Upper lobe of left lung (tissue), 6 donors: ENCODE results near the gene SLC2A11. TPM values are rescaled to one million over a fixed set of nuclear protein-coding genes. Genes with fewer than 3 reads are reported as not detected.
"Not testable (repeated sequence)": the region's sequence is repeated elsewhere in the genome, so short reads cannot be mapped to it uniquely, and the experiment has no call there.

Source experiments
- ATAC-seq, 2 donors: fragments of 200-7000 bp; cut with Tn5 transposase; one replicate each; pipeline ENCODE4 v1.9.1; 2022; ENCODE audit warnings: mild to moderate bottlenecking in 2 of 2, moderate library complexity in 2 of 2; ENCODE audit not compliant: low FRiP score in 2 of 2
- DNase-seq, 2 donors: peaks; one replicate each; pipeline ENCODE4 v3.0.0-alpha.2; 2019 to 2020
- H3K27ac ChIP-seq, 4 donors: fragments of 200-600 bp; sonication (generic); one replicate each; pipeline ENCODE4 v1.5.1; 2016 to 2019
- H3K27me3 ChIP-seq, 4 donors: fragments of 200-600 bp; sonication (generic); one replicate each; pipeline ENCODE4 v1.5.1; 2017 to 2019
- H3K36me3 ChIP-seq, 4 donors: fragments of 200-600 bp; sonication (generic); one replicate each; pipeline ENCODE4 v1.5.1; 2016 to 2019
- H3K4me1 ChIP-seq, 4 donors: fragments of 200-600 bp; sonication (generic); one replicate each; pipeline ENCODE4 v1.5.1; 2018 to 2019
- H3K4me3 ChIP-seq, 4 donors: fragments of 200-600 bp; sonication (generic); one replicate each; pipeline ENCODE4 v1.5.1; 2017 to 2019; ENCODE audit warnings: mild to moderate bottlenecking in 2 of 4, moderate library complexity in 1 of 4
- H3K9me3 ChIP-seq, 4 donors: fragments of 200-600 bp; sonication (generic); one replicate each; pipeline ENCODE4 v1.5.1; 2018 to 2019
- CTCF ChIP-seq, 6 experiments: fragments of 450-650 bp in 4 of 6; fragments of 200-600 bp in 2 of 6; sonication (generic) in 2 of 6; IDR thresholded peaks; one replicate each; pipeline ENCODE4 v1.5.1; 2016 to 2019; ENCODE audit warnings: antibody characterized with exemption in 6 of 6
- EP300 ChIP-seq, 4 donors: sonication (generic); formaldehyde crosslinking; IDR thresholded peaks; one replicate each; pipeline ENCODE4 v1.5.1; 2017; ENCODE audit warnings: antibody characterized with exemption in 4 of 4, control low read depth in 2 of 4
- POLR2A ChIP-seq, 4 donors: fragments of 450-650 bp; IDR thresholded peaks; one replicate each; pipeline ENCODE4 v1.5.1; 2016 to 2017; ENCODE audit warnings: antibody characterized with exemption in 4 of 4, mild to moderate bottlenecking in 2 of 4
- POLR2AphosphoS5 ChIP-seq, 2 donors: sonication (generic); formaldehyde crosslinking; IDR thresholded peaks; one replicate each; pipeline ENCODE4 v1.5.1; 2017; ENCODE audit warnings: antibody characterized with exemption in 2 of 2
- WGBS, 2 donors: methylation state at CpG; one replicate each; pipeline ENCODE4 v1.1.5; 2017 to 2018; 5-methylcytosine and 5-hydroxymethylcytosine counted together
- total RNA-seq, 6 donors: library from RNA; depleted of rRNA in 4 of 6; stranded (reverse); fragments of >200 nt in 4 of 6; gene quantifications; one replicate each; pipeline versions ENCODE4 v1.1.0 to v1.2.1, GENCODE V29; 2016 to 2021
- donor health status: DM: no; HTN: no; CAD: no; lungs with moderate emphysema.
- donor health status: DM: no; HTN: yes; CAD: no; lungs with severe emphysema.

Gene SLC2A11
- total RNA-seq, 6 donors from 2014 or later = 9.9 to 31.4 (median 16.5) TPM

DNA sequence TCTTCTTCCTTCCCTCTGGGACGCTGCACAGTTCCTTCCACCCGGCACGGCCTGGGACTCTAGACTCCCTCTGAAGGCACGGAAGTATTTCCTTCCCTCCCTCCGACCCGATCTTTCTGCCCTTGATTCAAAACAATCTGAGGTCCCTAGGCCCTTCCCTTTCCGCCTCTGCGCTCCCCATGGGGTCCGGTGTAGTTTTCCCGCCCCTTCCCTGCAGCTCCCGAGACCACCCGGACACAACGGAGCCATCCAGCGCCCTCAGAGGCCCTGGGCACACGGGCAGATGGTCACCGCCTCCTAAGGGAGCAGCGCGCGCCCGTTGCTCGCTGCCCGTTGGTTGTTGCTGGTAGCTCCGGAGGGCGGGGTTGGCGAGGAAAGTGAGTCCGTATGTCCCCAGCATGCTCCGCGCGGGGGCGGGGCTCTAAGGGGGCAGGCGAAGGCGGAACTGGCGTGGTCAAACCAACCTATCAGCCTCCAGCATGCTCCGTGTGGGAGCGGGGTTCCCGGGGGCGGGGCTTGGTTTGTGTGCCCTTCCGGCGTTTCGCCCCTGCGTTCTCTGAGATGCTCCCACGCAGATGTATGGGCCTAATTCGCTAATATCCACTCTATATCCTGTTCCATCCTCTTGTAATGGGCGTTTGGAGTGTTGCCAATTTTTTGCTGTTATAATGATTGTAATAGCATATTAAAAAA lies 56.1 kb downstream of the SLC2A11 start:
- peak overlapping the region; percentile 11 to 62 (median 54) for H3K4me3 ChIP-seq
- peak; percentile 100 for DNase-seq

GRCh38 chr22:23915290-23915689 lies 57.6 kb downstream of the SLC2A11 start:
- Histone ChIP-seq H3K4me3 (no peak overlapping the region), H3K9me3 (no peaks in the 10 kb centered on the region), H3K36me3 (peaks cover 0 to 5% (median 0%) of the 10 kb centered on the region in 4 donors), H3K27me3 (no peaks in the 10 kb centered on the region), H3K27ac (no peak overlapping the region), H3K4me1 (peaks cover 5 to 9% (median 7%) of the 10 kb centered on the region in 4 donors)
- ATAC-seq (no peak), DNase-seq (no peak)
- TF ChIP-seq POLR2AphosphoS5 (IDR thresholded peaks at IDR 0.05) = no peak
- WGBS, 2 donors = 83 to 90% methylated on average over 3 of the region's 3 CpGs

More for the DNA sequence above, 56.1 kb downstream of the SLC2A11 start:
- WGBS, 2 donors = 0 to 4% methylated on average over 19 to 44 of the region's 44 CpGs
- TF ChIP-seq CTCF (IDR thresholded peaks at IDR 0.05) = peak in 2 of 6 experiments; percentile 18 to 31
- peak; percentile 95 for TF ChIP-seq POLR2AphosphoS5 (IDR thresholded peaks at IDR 0.05)
- peak in 1 of 4 donors; percentile 2 for TF ChIP-seq EP300 (IDR thresholded peaks at IDR 0.05)
- TF ChIP-seq POLR2A (IDR thresholded peaks at IDR 0.05) = peak in 3 of 4 donors; percentile 61 to 87 (median 70)
- peak overlapping the region; percentile 80 to 87 (median 85) for H3K27ac ChIP-seq
- peak; percentile 99 to 100 for ATAC-seq
- no peaks in the 10 kb centered on the region for H3K9me3 ChIP-seq
- peaks cover 5 to 9% (median 7%) of the 10 kb centered on the region in 4 donors for H3K4me1 ChIP-seq
- no peaks in the 10 kb centered on the region for H3K27me3 ChIP-seq
- H3K36me3 ChIP-seq = peaks cover 0 to 3% (median 0%) of the 10 kb centered on the region in 4 donors

- 89 to 90% methylated on average over 1 of the region's 1 CpG for WGBS, 2 donors
- not testable (repeated sequence) for H3K4me3 ChIP-seq
Measured at GRCh38 chr22:23920267-23920611, 62.6 kb downstream of the SLC2A11 start.

GRCh38 chr22:23921586-23922201 lies 64.0 kb downstream of the SLC2A11 start:
- peaks cover 0 to 16% (median 7%) of the 10 kb centered on the region in 4 donors for H3K9me3 ChIP-seq
- H3K27ac ChIP-seq, H3K4me3 ChIP-seq, ATAC-seq, DNase-seq, H3K4me1 ChIP-seq, H3K27me3 ChIP-seq: not testable (repeated sequence)
- H3K36me3 ChIP-seq = peaks cover 0 to 42% (median 5%) of the 10 kb centered on the region in 4 donors
- 79 to 84% methylated on average over 13 of the region's 13 CpGs for WGBS, 2 donors
- peak; percentile 7 to 42 for TF ChIP-seq POLR2AphosphoS5 (IDR thresholded peaks at IDR 0.05)

More at GRCh38 chr22:23920267-23920611, 62.6 kb downstream of the SLC2A11 start:
- Histone ChIP-seq H3K27ac (peak overlapping the region; percentile 27 to 57 (median 40)), H3K36me3 (peaks cover 0 to 32% (median 4%) of the 10 kb centered on the region in 4 donors)
- H3K4me1 ChIP-seq, H3K27me3 ChIP-seq, ATAC-seq, H3K9me3 ChIP-seq, DNase-seq: not testable (repeated sequence)

DNA sequence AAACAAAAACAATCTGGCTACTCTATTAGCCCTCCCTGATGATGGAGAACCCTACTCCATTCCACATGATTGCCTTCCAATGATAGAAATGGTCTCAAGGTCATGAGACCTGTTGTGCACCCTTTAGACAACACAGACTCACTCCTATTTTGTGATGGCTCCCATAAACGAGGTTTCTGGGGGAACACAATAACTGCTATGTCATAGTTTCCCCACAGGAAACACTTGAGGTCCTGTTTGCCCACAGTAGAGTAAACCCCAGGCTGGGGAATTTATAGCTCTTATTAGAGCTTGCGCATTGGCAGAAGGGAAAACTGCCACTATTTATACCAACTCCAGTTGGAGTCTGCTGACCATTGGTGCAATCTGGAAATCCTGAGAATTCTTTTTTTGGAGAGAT lies 65.2 kb downstream of the SLC2A11 start:
- ATAC-seq (no peak), DNase-seq (no peak)
- WGBS, 2 donors = 54 to 65% methylated on average over 2 of the region's 2 CpGs
- Histone ChIP-seq H3K27ac (no peak overlapping the region), H3K4me1 (no peaks in the 10 kb centered on the region), H3K27me3 (no peaks in the 10 kb centered on the region), H3K4me3 (no peak overlapping the region), H3K36me3 (peaks cover 0 to 46% (median 5%) of the 10 kb centered on the region in 4 donors), H3K9me3 (peaks cover 0 to 16% (median 7%) of the 10 kb centered on the region in 4 donors)
- no peak for TF ChIP-seq EP300 (IDR thresholded peaks at IDR 0.05)
- no peak for TF ChIP-seq CTCF (IDR thresholded peaks at IDR 0.05)
- TF ChIP-seq POLR2A (IDR thresholded peaks at IDR 0.05) = no peak
- no peak for TF ChIP-seq POLR2AphosphoS5 (IDR thresholded peaks at IDR 0.05)

GRCh38 chr22:23925020-23925606 lies 67.4 kb downstream of the SLC2A11 start:
- no peak for ATAC-seq
- TF ChIP-seq POLR2AphosphoS5 (IDR thresholded peaks at IDR 0.05) = no peak
- no peak for TF ChIP-seq EP300 (IDR thresholded peaks at IDR 0.05)
- no peak for TF ChIP-seq CTCF (IDR thresholded peaks at IDR 0.05)
- TF ChIP-seq POLR2A (IDR thresholded peaks at IDR 0.05) = no peak
- Histone ChIP-seq H3K36me3 (peaks cover 0 to 55% (median 7%) of the 10 kb centered on the region in 4 donors), H3K4me1 (no peaks in the 10 kb centered on the region), H3K27me3 (no peaks in the 10 kb centered on the region), H3K9me3 (peaks cover 0 to 16% (median 7%) of the 10 kb centered on the region in 4 donors), H3K27ac (no peak overlapping the region), H3K4me3 (no peak overlapping the region)
- 92 to 93% methylated on average over 5 to 6 of the region's 6 CpGs for WGBS, 2 donors
- DNase-seq = no peak
